UCSD-AML1 (cell line): ENCODE results near the gene ADGRD2.
A peak's percentile ranks its signal among the peaks of the same experiment; 100 is the strongest.

Source experiments
- DNase-seq: peaks from one replicate; lab custom pipeline; 2025; ENCODE audit not compliant: unreplicated experiment; lab: John Stamatoyannopoulos, UW

ADGRD2 gene

DNA sequence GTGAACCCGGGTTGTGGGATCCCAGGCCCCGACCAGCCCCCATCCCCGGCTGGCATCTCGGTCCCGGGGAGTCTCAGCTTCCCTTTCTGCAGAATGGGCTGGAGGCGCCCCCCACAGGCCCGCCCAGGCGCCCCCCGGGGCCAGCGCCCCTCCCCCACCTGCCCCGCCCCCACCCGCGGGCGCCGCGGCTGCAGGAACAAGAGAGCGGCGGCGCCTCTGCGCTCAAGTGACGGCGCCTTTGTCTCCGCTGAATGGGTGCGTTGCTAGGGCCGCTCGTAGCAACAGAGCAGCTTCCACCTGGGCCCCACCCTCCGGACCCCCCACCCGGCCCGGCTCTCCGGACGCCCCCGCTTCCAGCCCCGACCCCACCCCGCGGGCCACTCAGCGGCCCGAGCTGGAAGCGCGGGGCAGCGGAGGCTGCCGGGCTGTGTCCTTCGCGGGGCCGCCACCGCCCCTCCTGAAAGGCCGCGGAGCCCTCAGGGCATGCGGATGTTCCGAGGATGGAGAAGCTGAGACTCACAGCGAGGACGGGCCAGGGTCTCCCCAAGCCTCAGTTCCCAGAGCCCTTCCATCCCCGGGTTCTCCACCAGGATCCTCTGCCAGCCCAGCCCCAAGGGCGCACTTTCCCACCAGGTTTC lies 27.5 kb downstream of the ADGRD2 start:
- no peak for DNase-seq

GRCh38 chr9:124478354-124478753 lies 28.1 kb downstream of the ADGRD2 start:
- no peak for DNase-seq

- DNase-seq, result no peak
These were observed 29.1 kb downstream of the ADGRD2 start for GRCh38 chr9:124479371-124479770.

DNA sequence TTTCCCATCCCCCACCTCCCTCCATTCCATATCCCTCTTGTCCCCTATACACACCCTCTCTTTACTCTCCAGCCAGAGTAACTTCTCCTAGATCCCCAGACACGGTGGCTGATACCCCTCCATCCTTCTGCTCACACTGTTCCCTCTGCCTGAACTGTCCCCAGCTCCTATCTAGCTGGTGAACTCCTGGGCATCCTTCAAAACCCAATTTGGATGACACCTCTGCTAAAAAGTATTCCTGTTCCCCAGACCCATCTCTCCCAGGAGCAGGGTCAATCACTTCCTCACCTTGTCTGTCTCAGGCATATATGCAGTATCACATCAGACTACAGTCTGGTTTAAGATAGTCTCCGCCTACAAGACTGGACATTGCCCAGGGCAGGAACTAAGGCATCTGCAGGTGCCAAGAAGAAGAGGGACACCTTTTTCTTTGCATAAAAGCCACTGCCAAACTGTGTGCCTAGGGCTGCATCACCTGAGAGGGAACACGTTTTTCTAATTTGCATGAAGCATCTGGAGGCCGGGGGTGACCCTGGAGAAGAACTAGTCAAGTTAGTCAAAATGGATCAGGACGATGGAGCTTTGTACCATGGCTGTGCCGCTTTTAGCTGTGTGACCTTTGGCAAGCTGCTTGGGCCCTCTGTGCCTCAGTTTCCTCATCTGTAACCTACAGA lies 29.8 kb downstream of the ADGRD2 start:
- DNase-seq, result no peak

GRCh38 chr9:124480621-124480981 lies 30.4 kb downstream of the ADGRD2 start:
- peak; percentile 68 for DNase-seq

GRCh38 chr9:124481115-124481514 lies 30.9 kb downstream of the ADGRD2 start:
- DNase-seq, result no peak

GRCh38 chr9:124482431-124483031 lies 32.3 kb downstream of the ADGRD2 start:
- DNase-seq, result no peak

DNA sequence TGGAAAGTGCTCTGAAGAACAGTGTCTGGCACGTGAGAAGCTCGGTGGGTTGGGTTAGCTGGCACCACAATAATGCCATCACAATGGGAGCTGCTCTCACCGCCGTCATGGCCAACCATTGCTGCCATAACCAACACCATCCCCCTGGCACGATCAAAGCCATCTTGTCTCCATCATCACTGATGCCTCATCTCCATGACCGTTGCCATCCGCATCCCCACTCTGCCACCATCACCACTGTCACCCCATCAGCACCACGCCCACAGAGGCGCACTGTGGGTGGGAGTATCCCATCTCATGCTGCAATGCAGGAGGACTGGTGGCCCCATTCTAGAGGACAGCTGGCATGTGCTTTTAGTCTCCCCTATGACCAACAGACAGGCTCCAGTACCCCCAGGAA lies 33.2 kb downstream of the ADGRD2 start:
- DNase-seq, result no peak

- DNase-seq, result no peak
These were observed 35.0 kb downstream of the ADGRD2 start for GRCh38 chr9:124485201-124485600.

DNA sequence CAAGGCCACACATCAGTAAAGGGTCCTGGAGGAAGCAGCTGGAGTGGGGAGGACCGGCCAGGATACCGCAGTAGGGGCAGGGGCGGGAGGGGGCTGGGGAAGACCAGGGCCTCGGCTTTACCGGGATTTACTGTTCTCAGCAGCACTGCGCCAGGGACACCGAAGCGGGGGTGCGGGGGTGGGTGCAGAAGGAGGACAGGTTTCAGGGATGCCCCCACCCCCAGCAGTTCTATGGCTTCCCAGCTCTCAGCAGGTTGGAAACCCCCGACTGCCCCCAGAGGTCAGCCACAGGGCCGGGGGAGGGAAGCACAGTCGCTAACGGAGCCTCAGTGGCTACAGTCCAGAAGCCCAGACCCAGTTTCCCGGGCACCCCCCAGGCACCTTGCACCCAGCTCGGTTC lies 35.7 kb downstream of the ADGRD2 start:
- DNase-seq, result no peak

DNA sequence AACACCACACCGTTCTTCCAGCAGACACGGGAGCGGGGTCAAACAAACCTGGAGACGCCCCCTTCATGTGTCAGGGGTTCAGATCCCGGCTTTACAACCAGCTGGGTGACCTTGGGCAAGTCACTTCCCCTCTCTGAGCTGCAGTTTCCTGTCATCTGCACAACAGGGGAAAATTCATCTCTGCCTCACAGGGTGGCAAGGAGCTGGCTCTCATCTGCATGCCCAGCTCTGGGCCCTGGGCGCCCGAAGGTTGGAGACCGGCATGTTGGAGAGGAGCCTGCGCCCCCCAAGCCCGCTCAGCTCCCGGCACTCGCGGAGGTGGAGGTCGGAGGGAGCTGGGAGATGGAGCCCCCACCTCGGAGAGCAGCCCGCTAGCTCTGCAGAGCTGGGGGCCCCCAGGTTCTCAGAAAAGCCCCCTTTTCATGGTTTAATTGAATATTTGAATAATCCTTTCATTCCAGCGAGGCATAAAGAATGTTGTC lies 36.6 kb downstream of the ADGRD2 start:
- DNase-seq, result no peak

- DNase-seq, result no peak
These were observed 37.3 kb downstream of the ADGRD2 start for GRCh38 chr9:124487260-124488182.

DNA sequence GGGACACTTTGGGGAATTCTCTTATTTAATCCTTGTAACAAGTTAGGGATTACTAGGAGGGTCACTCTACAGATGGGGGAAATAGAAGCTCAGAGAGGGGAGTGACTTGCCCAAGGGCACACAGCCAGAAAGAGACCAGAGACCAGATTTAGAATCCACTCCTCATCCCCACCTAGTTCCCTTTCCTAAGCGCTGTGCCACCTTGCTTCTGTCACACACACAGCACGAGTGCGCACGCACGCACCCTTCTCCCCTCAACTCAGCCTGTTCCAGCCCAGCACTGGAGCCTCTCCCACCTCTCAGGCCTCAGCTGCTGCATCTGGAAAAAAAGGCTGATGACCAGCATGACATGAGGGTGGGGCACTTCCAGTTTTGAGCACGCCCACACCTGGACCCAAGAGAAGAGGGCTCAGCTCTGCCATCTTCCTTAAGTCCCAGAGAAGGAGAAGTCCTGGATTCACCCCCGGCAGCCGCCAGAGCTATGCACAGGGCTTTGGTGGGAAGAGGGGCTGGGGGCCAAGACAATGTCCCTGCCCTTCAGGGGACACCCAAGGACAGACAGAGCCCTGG lies 38.5 kb downstream of the ADGRD2 start:
- DNase-seq, result no peak

- no peak for DNase-seq
These were observed 39.0 kb downstream of the ADGRD2 start for GRCh38 chr9:124489222-124489621.

DNA sequence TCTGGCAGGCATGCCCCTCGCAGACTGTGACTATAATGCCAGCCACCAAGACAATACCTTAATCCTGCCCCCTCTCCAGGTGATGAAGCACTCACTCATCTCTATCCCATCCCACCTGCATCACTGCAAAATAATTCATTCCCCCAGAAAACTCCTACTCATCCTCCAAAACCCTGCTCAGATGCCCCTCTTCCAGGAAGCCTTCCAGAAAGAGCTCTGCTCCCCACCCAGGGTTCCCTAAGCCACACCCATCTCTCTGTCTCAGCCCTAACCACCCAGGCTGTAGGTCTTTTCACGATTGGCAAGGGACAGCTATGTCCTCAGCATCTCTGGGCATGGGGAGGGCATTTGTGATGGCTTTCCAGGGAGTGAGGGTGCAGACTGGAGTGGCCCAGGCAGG lies 39.8 kb downstream of the ADGRD2 start:
- no peak for DNase-seq

DNA sequence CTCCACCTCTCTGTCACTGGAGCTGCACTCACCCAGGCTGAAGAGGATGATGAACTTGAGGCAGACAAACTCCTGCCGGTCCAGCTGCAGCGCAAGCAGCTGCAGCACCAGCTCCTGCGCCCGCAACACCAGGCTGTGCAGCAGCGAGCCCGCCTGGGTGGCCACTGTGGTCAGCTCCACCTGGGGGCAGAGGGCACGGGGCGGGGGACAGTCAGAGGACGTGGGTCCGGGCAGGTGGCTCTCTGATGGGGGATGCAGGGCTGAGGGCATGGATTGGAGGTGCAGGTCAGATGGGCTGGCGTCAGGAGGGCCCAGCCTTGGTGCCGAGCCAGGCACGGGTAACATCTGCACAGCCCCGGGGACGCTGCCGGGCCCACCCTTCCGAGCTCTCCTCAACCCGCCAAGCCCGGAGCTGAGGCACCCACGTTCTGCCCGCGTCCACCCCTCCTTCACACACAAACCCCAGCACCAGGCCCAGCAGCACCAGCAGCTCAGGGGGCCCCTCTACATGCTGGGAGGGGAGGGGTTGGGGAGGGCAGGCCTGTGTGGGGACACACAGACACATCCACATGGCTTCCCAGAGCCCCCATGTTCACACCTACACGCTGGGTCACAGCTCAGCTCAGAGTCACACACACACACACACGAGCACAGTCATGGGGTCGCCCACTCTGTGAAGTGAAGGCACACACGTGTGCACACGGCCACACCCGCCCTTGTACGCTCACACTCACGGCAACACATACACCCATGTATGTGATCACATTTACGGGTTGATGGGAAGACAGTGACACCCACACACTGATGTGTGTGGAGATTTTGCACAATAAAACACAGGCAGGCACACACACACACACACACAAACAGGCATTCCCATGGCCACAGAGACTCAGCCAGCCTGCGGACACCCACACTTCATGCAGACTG lies 41.1 kb downstream of the ADGRD2 start:
- DNase-seq, result no peak

GRCh38 chr9:124492818-124493217 lies 42.6 kb downstream of the ADGRD2 start:
- no peak for DNase-seq

DNA sequence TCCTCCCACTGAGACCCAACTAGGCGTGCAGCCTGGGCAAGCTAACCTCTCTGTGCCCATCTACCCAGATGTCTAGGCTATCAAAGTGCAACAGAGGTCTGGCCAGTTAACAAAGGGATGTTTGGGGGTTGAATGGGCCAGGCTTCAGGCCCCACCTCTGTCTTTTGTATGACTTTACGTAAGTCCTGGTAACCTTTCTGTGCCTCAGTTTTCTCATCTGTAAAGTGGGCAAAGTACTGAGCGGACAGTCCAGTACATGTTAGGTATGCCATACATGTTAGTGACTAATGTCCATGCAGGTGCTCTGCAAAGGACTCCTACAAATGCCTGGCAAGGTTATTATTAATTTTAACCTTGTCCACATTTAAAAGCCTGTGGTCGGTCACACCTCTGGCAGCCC lies 43.0 kb downstream of the ADGRD2 start:
- no peak for DNase-seq

- no peak for DNase-seq
These were observed 43.7 kb downstream of the ADGRD2 start for GRCh38 chr9:124493794-124494479.
